SK-N-SH (cell line): Measurements from ENCODE around the gene AJM1. TPM values are rescaled to one million over a fixed set of nuclear protein-coding genes. Genes with fewer than 3 reads are reported as not detected.
"Not testable (repeated sequence)": the region's sequence is repeated elsewhere in the genome, so short reads cannot be mapped to it uniquely, and the experiment has no call there.

ENCODE experiments used
- CTCF ChIA-PET: fragments of 300-600, 350-600 bp; formaldehyde crosslinking; extraction: SDS; loops from one replicate; lab custom pipeline; 2021; lab: Yijun Ruan, JAX
- POLR2A ChIA-PET: fragments of 350-600 bp; sonication (Branson Sonifier 250); formaldehyde crosslinking; extraction: SDS; loops from one replicate; lab custom pipeline; 2020; ENCODE audit warnings: antibody characterized with exemption, inconsistent platforms; lab: Yijun Ruan, JAX
- DNase-seq: peaks from one replicate; pipeline ENCODE4 v3.0.0; 2012
- H2AFZ ChIP-seq: fragments of 200-600 bp; sonication (generic); 2 replicates; pipeline ENCODE4 v1.8.1; 2016; ENCODE audit warnings: antibody characterized with exemption, mild to moderate bottlenecking, low read depth
- H3F3A ChIP-seq: fragments of 200-600 bp; sonication (generic); replicated peaks from 2 replicates; pipeline ENCODE3; 2016; ENCODE audit warnings: antibody characterized with exemption, mild to moderate bottlenecking; ENCODE audit not compliant: insufficient read depth
- H3K27ac ChIP-seq, 2 experiments: fragments of 200-500 bp in 1 of 2; fragments of 200-600 bp in 1 of 2; sonication (Bioruptor generic) in 1 of 2; sonication (generic), shearing (Covaris generic) in 1 of 2; 2 replicates each; pipeline versions ENCODE4 v1.5.1 to v1.6.1; 2014 to 2016; ENCODE audit warnings: low read depth in 2 of 2, inconsistent platforms in 1 of 2, low read length in 1 of 2, mild to moderate bottlenecking in 1 of 2, mixed read lengths in 1 of 2
- H3K27me3 ChIP-seq: fragments of 200-600 bp; sonication (generic), shearing (Covaris generic); 2 replicates; pipeline ENCODE4 v1.6.1; 2016; ENCODE audit warnings: mixed run types; ENCODE audit not compliant: insufficient read depth
- H3K36me3 ChIP-seq, 2 experiments: fragments of 200-500 bp in 1 of 2; fragments of 200-600 bp in 1 of 2; sonication (Bioruptor generic) in 1 of 2; sonication (generic) in 1 of 2; replicated peaks in 1 of 2; 2 replicates each; pipeline versions ENCODE3 to v1.5.1; 2014 to 2016; ENCODE audit warnings: low read length in 1 of 2, mild to moderate bottlenecking in 1 of 2; ENCODE audit not compliant: insufficient read depth in 2 of 2, control insufficient read depth in 1 of 2
- H3K4me1 ChIP-seq, 2 experiments: fragments of 200-500 bp in 1 of 2; fragments of 200-600 bp in 1 of 2; sonication (Bioruptor generic) in 1 of 2; sonication (generic), shearing (Covaris generic) in 1 of 2; 2 replicates each; pipeline versions ENCODE4 v1.5.1 to v1.6.1; 2014 to 2016; ENCODE audit warnings: low read depth in 1 of 2, low read length in 1 of 2, mixed run types in 1 of 2; ENCODE audit not compliant: insufficient read depth in 2 of 2, control insufficient read depth in 1 of 2
- H3K4me2 ChIP-seq: fragments of 200-600 bp; sonication (generic), shearing (Covaris generic); 2 replicates; pipeline ENCODE4 v1.6.1; 2017; ENCODE audit warnings: mixed run types
- H3K4me3 ChIP-seq, 2 experiments: fragments of 200-500 bp in 1 of 2; fragments of 200-600 bp in 1 of 2; sonication (Bioruptor generic) in 1 of 2; sonication (generic), shearing (Covaris generic) in 1 of 2; 2 replicates each; pipeline versions ENCODE4 v1.5.1 to v1.8.1; 2014 to 2016; ENCODE audit warnings: low read depth in 2 of 2, inconsistent platforms in 1 of 2, low read length in 1 of 2, mild to moderate bottlenecking in 1 of 2, mixed read lengths in 1 of 2, moderate library complexity in 1 of 2
- H3K79me2 ChIP-seq: fragments of 200-600 bp; sonication (generic); 2 replicates; pipeline ENCODE4 v1.8.1; 2017; ENCODE audit warnings: mild to moderate bottlenecking; ENCODE audit not compliant: insufficient read depth
- H3K9ac ChIP-seq: fragments of 200-600 bp; sonication (generic); 2 replicates; pipeline ENCODE4 v1.6.1; 2017; ENCODE audit warnings: mixed run types
- H3K9me2 ChIP-seq: fragments of 200-600 bp; sonication (generic); 2 replicates; pipeline ENCODE4 v1.6.1; 2017; ENCODE audit warnings: mixed run types
- H3K9me3 ChIP-seq: fragments of 200-600 bp; sonication (generic); 2 replicates; pipeline ENCODE4 v1.6.1; 2017; ENCODE audit warnings: mixed run types, mild to moderate bottlenecking, moderate library complexity
- H4K20me1 ChIP-seq: fragments of 200-600 bp; sonication (generic); 2 replicates; pipeline ENCODE4 v1.6.1; 2017; ENCODE audit warnings: mild to moderate bottlenecking, mixed run types; ENCODE audit not compliant: insufficient read depth
- CHD2 ChIP-seq: fragments of 150-350 bp; IDR thresholded peaks from 2 replicates; pipeline ENCODE4 v1.6.1; 2018; ENCODE audit warnings: low read length; ENCODE audit not compliant: partially characterized antibody
- EZH2phosphoT487 ChIP-seq: fragments of 200-600 bp; sonication (generic); IDR thresholded peaks from 2 replicates; pipeline ENCODE4 v1.6.1; 2017; ENCODE audit warnings: low read depth, mixed run types, mild to moderate bottlenecking, antibody characterized with exemption, moderate library complexity, borderline replicate concordance
- JUND ChIP-seq: IDR thresholded peaks from 2 replicates; pipeline ENCODE4 v1.4.0; 2012
- POLR2AphosphoS5 ChIP-seq: IDR thresholded peaks from 2 replicates; pipeline ENCODE4 v1.6.1; 2012; ENCODE audit warnings: low read depth, low read length
- RAD21 ChIP-seq: IDR thresholded peaks from 2 replicates; pipeline ENCODE4 v1.6.1; 2012; ENCODE audit warnings: mild to moderate bottlenecking, low read length
- TAF1 ChIP-seq: IDR thresholded peaks from 2 replicates; pipeline ENCODE4 v1.6.1; 2012; ENCODE audit warnings: low read depth, mild to moderate bottlenecking, low read length, moderate library complexity, borderline replicate concordance
- WGBS: methylation state at CpG from one replicate; pipeline ENCODE4 v1.1.6; 2017; ENCODE audit warnings: low lambda C conversion rate; 5-methylcytosine and 5-hydroxymethylcytosine counted together
- polyA plus RNA-seq, 3 experiments: library from polyadenylated mRNA; depleted of rRNA; stranded (reverse); fragments of >200 nt; gene quantifications; 2 replicates each; pipeline ENCODE4 v1.2.3, GENCODE V29; 2012
- TF ChIP-seq, protein P1 (sequence below): IDR thresholded peaks from 2 replicates; pipeline ENCODE4 v1.6.1; 2012; ENCODE audit warnings: mild to moderate bottlenecking, low read depth, low read length, moderate library complexity
- TF ChIP-seq, protein P2 (sequence below): IDR thresholded peaks from 2 replicates; pipeline ENCODE4 v1.4.0; 2012; ENCODE audit warnings: low read depth, borderline replicate concordance
- TF ChIP-seq, protein P3 (sequence below): fragments of 150-350 bp; IDR thresholded peaks from 2 replicates; pipeline ENCODE4 v1.6.1; 2016; ENCODE audit warnings: mild to moderate bottlenecking, low read depth, low read length
- TF ChIP-seq, protein P4 (sequence below): IDR thresholded peaks from 2 replicates; pipeline ENCODE4 v1.4.0; 2012; ENCODE audit warnings: low read depth, borderline replicate concordance

Gene AJM1
- polyA plus RNA-seq, 1 of the 3 experiments (the other 2 are of a cell fraction): 2.4 TPM

DNA sequence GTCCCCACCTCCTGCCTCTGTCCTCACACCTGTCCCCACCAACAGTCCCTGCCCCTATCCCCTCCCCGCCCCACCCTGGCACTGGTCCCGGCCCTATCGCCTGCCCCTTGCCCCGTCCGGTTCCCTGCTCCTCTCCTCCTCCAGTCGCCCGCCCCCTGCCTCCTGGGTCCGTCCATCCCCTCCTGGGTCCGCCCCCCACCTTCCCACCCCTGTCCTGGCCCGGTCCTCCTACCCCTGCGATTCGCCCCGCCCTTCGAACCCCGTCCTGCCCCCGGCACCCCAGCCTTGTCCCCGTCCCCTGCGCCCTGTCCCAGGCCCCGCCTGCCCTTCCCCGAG is 23.5 kb downstream of the AJM1 start:
- TF ChIP-seq RAD21 (no peak), TAF1 (no peak), EZH2phosphoT487 (no peak), POLR2AphosphoS5 (no peak), JUND (no peak), CHD2 (no peak)
- TF ChIP-seq, protein P1, sequence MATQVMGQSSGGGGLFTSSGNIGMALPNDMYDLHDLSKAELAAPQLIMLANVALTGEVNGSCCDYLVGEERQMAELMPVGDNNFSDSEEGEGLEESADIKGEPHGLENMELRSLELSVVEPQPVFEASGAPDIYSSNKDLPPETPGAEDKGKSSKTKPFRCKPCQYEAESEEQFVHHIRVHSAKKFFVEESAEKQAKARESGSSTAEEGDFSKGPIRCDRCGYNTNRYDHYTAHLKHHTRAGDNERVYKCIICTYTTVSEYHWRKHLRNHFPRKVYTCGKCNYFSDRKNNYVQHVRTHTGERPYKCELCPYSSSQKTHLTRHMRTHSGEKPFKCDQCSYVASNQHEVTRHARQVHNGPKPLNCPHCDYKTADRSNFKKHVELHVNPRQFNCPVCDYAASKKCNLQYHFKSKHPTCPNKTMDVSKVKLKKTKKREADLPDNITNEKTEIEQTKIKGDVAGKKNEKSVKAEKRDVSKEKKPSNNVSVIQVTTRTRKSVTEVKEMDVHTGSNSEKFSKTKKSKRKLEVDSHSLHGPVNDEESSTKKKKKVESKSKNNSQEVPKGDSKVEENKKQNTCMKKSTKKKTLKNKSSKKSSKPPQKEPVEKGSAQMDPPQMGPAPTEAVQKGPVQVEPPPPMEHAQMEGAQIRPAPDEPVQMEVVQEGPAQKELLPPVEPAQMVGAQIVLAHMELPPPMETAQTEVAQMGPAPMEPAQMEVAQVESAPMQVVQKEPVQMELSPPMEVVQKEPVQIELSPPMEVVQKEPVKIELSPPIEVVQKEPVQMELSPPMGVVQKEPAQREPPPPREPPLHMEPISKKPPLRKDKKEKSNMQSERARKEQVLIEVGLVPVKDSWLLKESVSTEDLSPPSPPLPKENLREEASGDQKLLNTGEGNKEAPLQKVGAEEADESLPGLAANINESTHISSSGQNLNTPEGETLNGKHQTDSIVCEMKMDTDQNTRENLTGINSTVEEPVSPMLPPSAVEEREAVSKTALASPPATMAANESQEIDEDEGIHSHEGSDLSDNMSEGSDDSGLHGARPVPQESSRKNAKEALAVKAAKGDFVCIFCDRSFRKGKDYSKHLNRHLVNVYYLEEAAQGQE: no peak
- TF ChIP-seq, protein P2, sequence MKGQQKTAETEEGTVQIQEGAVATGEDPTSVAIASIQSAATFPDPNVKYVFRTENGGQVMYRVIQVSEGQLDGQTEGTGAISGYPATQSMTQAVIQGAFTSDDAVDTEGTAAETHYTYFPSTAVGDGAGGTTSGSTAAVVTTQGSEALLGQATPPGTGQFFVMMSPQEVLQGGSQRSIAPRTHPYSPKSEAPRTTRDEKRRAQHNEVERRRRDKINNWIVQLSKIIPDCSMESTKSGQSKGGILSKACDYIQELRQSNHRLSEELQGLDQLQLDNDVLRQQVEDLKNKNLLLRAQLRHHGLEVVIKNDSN: no peak
- TF ChIP-seq, protein P3, sequence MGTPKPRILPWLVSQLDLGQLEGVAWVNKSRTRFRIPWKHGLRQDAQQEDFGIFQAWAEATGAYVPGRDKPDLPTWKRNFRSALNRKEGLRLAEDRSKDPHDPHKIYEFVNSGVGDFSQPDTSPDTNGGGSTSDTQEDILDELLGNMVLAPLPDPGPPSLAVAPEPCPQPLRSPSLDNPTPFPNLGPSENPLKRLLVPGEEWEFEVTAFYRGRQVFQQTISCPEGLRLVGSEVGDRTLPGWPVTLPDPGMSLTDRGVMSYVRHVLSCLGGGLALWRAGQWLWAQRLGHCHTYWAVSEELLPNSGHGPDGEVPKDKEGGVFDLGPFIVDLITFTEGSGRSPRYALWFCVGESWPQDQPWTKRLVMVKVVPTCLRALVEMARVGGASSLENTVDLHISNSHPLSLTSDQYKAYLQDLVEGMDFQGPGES: no peak
- TF ChIP-seq, protein P4, sequence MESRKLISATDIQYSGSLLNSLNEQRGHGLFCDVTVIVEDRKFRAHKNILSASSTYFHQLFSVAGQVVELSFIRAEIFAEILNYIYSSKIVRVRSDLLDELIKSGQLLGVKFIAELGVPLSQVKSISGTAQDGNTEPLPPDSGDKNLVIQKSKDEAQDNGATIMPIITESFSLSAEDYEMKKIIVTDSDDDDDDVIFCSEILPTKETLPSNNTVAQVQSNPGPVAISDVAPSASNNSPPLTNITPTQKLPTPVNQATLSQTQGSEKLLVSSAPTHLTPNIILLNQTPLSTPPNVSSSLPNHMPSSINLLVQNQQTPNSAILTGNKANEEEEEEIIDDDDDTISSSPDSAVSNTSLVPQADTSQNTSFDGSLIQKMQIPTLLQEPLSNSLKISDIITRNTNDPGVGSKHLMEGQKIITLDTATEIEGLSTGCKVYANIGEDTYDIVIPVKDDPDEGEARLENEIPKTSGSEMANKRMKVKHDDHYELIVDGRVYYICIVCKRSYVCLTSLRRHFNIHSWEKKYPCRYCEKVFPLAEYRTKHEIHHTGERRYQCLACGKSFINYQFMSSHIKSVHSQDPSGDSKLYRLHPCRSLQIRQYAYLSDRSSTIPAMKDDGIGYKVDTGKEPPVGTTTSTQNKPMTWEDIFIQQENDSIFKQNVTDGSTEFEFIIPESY: no peak
- H3F3A ChIP-seq: no peaks in the 10 kb centered on the region
- no peaks in the 10 kb centered on the region for H3K9me2 ChIP-seq
- peaks cover 43% of the 10 kb centered on the region for H3K79me2 ChIP-seq
- H2AFZ ChIP-seq: no peak overlapping the region
- peak; percentile 78 for DNase-seq
- peaks cover 6 to 9% of the 10 kb centered on the region in 2 experiments; a peak in 1 of 4 replicates for H3K4me1 ChIP-seq
- POLR2A ChIA-PET: interaction anchor here (0.7 to 1.0 kb wide), 3 partner anchors 16 to 20 kb away, joined by 3 to 5 read pairs (median 4); partner anchors contain the start of gene TRAF2
- H3K27ac ChIP-seq: peak overlapping the region; percentile 57 to 70
- H3K27me3 ChIP-seq: no peaks in the 10 kb centered on the region
- peak overlapping the region; percentile 69 to 83 for H3K4me3 ChIP-seq
- peak overlapping the region; percentile 94 for H3K9ac ChIP-seq
- CTCF ChIA-PET: no interaction called here
- peak overlapping the region; percentile 89 for H3K4me2 ChIP-seq
- H3K9me3 ChIP-seq: no peaks in the 10 kb centered on the region
- no peaks in the 10 kb centered on the region for H4K20me1 ChIP-seq
- H3K36me3 ChIP-seq: peaks cover 23 to 31% of the 10 kb centered on the region in 2 experiments
- 2% methylated on average over 15 of the region's 20 CpGs for WGBS

GRCh38 chr9:136866898-136867421 is 24.7 kb downstream of the AJM1 start:
- H3K27ac ChIP-seq: not testable (repeated sequence)
- peaks cover 22 to 23% of the 10 kb centered on the region in 2 experiments for H3K36me3 ChIP-seq
- WGBS: 91% methylated on average over 29 of the region's 29 CpGs

More at GRCh38 chr9:136866898-136867421, 24.7 kb downstream of the AJM1 start:
- POLR2A ChIA-PET, H3K9me3 ChIP-seq, H3F3A ChIP-seq, H3K4me1 ChIP-seq, H3K9me2 ChIP-seq, DNase-seq, H3K27me3 ChIP-seq, CTCF ChIA-PET, H4K20me1 ChIP-seq: not testable (repeated sequence)
- Histone ChIP-seq H3K4me2 (peak overlapping the region; percentile 52; the same call in 1 of the 2 replicates), H3K4me3 (peak overlapping the region; percentile 58 to 69; a peak in 3 of 4 replicates), H3K9ac (peak overlapping the region; percentile 34; the same call in 1 of the 2 replicates), H3K79me2 (peaks cover 43% of the 10 kb centered on the region), H2AFZ (0 out of 2 replicates have a peak overlapping the region, but pooled peaks have one; percentile 78)
